Measurements from ENCODE around the gene ZC3H4.

The ZC3H4 gene

DNA sequence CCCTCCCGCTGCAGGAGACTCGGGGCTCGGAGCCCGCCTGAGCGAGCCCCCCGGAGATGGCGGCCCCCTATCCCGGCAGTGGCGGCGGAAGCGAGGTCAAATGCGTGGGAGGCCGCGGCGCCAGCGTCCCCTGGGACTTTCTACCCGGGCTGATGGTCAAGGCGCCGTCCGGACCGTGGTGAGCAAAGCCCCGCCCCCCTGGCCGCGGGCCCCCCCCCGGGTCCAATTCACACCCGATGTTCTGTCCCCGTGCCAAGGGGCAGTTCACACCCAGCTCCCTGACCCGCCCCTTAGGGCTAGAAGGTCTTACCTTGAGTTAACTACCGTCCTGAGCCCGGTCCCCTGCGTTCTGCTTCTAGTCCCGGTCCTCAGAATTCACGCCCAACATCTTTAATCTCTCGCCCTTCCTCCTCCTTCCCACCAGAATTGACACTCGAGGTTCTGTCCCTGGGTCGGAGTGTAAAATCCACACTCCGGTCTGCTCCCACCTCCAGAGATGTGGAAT lies 92.5 kb downstream of the ZC3H4 start:
- Histone ChIP-seq H2AFZ (ENCODE audit: low read length, unreplicated experiment) (no peak overlapping the region), H3K4me3 (ENCODE audit: low read depth, low read length) (peak overlapping the region; percentile 81), H3K36me3 (ENCODE audit: insufficient read depth, low read length) (no peaks in the 10 kb centered on the region), H3K79me2 (ENCODE audit: control insufficient read depth, insufficient read depth, low read length, unreplicated experiment) (no peaks in the 10 kb centered on the region), H3K27me3 (ENCODE audit: insufficient read depth, low read length) (no peaks in the 10 kb centered on the region), H3K4me1 (ENCODE audit: control insufficient read depth, insufficient read depth, low read length, unreplicated experiment) (peaks cover 3% of the 10 kb centered on the region), H3K27ac (ENCODE audit: low read depth, low read length) (no peak overlapping the region)

- Histone ChIP-seq H3K4me3 (ENCODE audit: low read depth, low read length) (peak overlapping the region; percentile 81), H3K79me2 (ENCODE audit: control insufficient read depth, insufficient read depth, low read length, unreplicated experiment) (no peaks in the 10 kb centered on the region), H3K27me3 (ENCODE audit: insufficient read depth, low read length) (no peaks in the 10 kb centered on the region), H3K36me3 (ENCODE audit: insufficient read depth, low read length) (no peaks in the 10 kb centered on the region), H3K4me1 (ENCODE audit: control insufficient read depth, insufficient read depth, low read length, unreplicated experiment) (peaks cover 3% of the 10 kb centered on the region), H2AFZ (ENCODE audit: low read length, unreplicated experiment) (no peak overlapping the region), H3K27ac (ENCODE audit: low read depth, low read length) (no peak overlapping the region)
Measured at GRCh38 chr19:47020132-47020805, 93.3 kb downstream of the ZC3H4 start.

DNA sequence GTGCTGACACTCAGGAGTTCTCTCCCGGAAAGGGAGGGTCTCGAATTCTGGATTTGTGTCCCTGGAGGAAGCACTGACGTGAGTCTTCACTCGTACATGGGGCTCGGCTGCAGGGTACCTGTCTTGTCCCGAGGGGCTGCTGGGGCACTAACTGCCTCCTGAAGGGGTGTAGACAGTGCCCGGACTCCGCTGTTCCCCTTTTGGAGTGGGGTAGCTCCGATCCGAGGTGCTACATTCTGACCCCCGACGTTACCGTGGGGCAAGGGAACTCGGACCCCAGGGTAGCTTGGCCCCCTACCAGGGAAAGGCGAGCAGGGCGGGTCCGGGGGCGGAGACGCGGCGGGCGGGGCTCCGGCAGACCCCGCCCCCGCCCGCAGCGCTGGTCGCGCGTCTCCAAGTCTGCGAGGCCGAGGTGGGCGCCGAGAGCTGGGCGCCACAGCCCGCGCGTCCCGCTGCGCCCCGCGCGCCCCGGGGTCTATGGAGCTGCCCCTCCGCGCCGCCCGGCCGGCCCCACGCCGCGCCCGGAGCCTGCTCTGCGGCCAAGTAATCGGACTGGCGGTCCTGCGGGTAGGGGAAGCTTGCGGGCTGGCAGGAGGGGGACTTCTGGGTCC lies 94.0 kb downstream of the ZC3H4 start, which contains the start of gene NPAS1:
NPAS1 (plus strand) TSS at position 407 of the 611 bp plus-strand sequence. CDS start 1,211 bp downstream, outside the sequence.
- Histone ChIP-seq H2AFZ (ENCODE audit: low read length, unreplicated experiment) (no peak within 1 kb of the TSS), H3K27ac (ENCODE audit: low read depth, low read length) (no peak within 1 kb of the TSS), H3K36me3 (ENCODE audit: insufficient read depth, low read length) (no peaks in the 10 kb centered on the region), H3K4me1 (ENCODE audit: control insufficient read depth, insufficient read depth, low read length, unreplicated experiment) (peaks cover 3% of the 10 kb centered on the region), H3K4me3 (ENCODE audit: low read depth, low read length) (peak within 1 kb of the TSS; percentile 81), H3K79me2 (ENCODE audit: control insufficient read depth, insufficient read depth, low read length, unreplicated experiment) (no peaks in the 10 kb centered on the region), H3K27me3 (ENCODE audit: insufficient read depth, low read length) (no peaks in the 10 kb centered on the region)

DNA sequence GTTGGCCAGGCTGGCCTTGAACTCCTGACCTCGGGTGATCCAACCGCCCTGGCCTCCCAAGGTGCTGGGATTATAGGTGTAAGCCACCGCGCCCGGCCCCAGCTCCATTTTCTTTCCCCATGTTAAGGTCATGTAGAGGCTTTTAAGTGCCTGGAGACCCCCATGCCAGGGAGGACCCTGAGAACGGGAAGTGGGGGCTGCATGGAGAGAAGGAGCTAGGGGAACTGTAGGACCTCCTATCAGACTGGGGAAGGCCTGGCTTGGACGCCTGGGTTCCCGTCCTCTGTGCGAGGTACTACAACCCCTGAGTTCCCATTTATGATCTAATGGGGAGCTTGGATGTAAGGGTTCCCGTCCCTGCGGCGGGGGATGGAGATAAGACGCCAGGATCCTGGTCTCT lies 94.7 kb downstream of the ZC3H4 start:
- Histone ChIP-seq H3K4me3 (ENCODE audit: low read depth, low read length) (no peak overlapping the region), H3K27ac (ENCODE audit: low read depth, low read length) (no peak overlapping the region), H3K27me3 (ENCODE audit: insufficient read depth, low read length) (no peaks in the 10 kb centered on the region), H3K36me3 (ENCODE audit: insufficient read depth, low read length) (no peaks in the 10 kb centered on the region), H3K4me1 (ENCODE audit: control insufficient read depth, insufficient read depth, low read length, unreplicated experiment) (peaks cover 3% of the 10 kb centered on the region), H3K79me2 (ENCODE audit: control insufficient read depth, insufficient read depth, low read length, unreplicated experiment) (no peaks in the 10 kb centered on the region), H2AFZ (ENCODE audit: low read length, unreplicated experiment) (no peak overlapping the region)
